HG02852 (cell line): ENCODE measurements around the gene FBXO7.

Source experiments
- ATAC-seq: cut with Tn5 transposase; IDR thresholded peaks from one replicate; pipeline ENCODE4 v1.9.1; 2021; ENCODE audit warnings: mild to moderate bottlenecking, moderate library complexity; ENCODE audit not compliant: unreplicated experiment

Gene FBXO7

DNA sequence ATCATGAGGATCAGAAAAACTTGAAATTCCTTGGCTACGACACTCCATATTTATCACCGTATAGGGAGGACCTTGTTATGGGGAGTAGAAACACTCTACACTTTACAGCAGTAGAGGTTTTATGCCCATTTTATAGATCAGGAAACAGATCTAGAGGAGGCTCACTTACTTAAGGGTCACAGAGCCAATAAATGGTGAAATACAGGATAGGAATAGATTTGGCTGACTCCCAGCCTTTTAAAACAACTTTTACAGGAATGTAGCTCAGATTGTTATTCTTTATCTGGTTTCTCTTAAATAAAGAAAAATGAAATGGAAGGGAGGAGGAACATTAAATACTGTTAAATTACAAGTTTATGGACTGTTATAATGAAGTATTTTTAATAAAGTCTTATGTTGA, 14.8 kb downstream of the FBXO7 start:
- no peak for ATAC-seq

DNA sequence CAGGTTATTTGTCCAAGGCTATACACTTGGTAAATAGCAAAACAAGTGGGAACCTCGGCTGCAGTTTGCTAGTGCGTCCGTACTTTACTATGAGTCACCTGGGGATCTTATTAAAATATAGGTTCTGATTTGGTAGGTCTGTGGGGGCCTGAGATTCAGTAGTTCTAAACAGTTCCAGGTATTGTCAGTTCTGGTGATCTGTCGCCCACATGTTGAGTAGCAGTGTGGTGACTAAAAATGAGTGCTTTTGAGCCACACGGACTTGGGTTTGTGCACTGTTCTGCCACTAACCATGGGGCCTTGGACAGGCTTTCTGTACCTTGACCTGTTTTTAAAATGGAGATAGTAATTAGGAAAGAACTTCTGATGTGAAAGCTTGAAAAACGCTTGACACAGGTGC, 15.7 kb downstream of the FBXO7 start:
- no peak for ATAC-seq

- no peak for ATAC-seq
These were observed 17.5 kb downstream of the FBXO7 start for GRCh38 chr22:32492111-32492510.

DNA sequence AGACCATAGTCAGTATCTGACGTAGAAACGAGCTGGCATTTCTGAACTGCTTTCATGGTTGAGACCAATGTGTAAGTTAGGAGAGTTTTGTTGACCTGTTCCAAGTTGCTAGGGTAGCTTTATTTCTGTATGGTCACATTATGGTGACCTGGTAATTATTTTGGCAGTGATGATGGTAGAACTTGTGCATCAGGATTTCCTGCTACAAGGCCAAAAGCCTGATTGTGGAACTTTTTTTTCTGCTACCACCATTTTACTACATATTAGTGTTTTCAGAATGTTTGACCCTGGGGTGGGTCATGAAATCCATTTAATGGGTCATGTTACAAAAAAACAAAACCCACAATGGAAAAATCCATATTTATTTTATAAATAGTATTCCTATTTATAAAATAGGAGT, 18.9 kb downstream of the FBXO7 start:
- ATAC-seq, result no peak

DNA sequence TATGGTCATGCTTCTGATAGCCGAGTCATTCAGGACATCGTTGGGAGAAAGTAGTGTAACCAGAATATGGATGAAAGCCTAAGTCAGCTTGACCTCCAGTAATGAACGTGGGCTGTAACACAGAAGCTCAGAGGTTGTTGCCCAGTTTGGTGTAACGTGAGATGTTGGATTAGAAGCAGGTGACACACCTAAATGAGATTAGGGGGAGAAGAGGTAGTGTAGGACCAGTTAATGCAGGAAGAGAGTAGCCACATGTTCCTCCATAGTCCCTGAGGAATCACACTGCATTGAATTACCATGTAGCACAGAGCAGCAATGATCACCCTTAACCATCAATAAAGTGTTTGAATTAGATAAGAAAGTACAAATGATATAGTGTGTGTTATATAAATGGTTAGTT, 20.4 kb downstream of the FBXO7 start:
- no peak for ATAC-seq

DNA sequence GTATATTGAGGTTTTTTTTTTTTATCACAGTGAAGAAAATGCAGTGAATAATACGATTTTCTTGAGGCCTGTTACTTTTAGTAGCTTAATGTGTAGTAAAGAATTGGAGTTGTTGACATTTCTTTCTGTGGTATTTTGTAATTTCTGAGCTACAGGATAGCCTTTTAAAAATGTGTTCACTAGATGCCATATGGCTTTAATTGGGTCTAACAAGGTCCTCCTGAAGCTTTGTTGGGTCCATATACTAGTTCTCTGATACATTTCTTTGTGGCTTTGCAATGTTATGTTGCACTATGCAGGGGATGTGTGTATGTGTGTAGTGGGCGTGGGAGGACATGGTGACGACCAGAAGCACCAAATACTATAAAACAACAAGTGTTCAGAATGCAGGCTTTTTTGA, 25.1 kb downstream of the FBXO7 start:
- no peak for ATAC-seq

- no peak for ATAC-seq
These were observed 27.5 kb downstream of the FBXO7 start for GRCh38 chr22:32501836-32502752.

DNA sequence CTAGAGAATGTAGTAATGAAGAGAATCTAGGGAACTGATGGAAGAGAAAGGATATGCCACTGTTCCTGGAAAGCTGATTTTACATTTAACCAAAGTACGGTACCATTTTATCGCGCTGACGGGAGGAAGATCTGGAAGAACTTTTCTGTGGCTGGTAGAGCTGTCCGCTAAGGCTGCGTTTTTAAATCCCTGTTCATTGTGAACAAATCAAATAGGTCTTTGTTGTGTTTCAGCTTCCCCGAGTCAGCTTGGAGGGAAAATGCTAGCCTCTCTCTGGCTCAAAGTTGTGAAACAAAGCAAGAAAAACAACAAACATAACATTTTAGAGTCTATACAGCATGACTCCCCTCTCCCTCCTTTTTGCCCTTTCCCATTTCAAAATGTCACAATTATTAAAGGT, 34.4 kb downstream of the FBXO7 start:
- ATAC-seq, result no peak

DNA sequence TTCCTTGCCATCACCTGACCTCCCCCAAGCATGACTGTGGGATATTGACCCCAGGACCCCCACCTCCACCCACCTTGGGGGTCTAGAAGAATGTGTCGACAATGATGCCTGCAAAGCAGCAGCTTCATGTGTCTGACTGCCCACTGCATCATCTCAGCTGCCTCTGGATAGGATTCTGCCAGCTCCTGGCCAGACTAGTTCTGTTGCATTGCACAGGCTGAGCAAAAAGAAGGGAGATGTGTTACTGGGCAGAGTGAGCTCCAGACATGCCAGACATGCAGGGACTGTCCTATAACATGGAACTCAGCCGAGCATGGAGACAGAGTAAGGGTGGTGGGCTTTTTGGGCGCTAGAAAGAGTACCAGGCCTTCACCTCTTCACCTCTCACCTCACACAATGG, 36.7 kb downstream of the FBXO7 start:
- no peak for ATAC-seq

DNA sequence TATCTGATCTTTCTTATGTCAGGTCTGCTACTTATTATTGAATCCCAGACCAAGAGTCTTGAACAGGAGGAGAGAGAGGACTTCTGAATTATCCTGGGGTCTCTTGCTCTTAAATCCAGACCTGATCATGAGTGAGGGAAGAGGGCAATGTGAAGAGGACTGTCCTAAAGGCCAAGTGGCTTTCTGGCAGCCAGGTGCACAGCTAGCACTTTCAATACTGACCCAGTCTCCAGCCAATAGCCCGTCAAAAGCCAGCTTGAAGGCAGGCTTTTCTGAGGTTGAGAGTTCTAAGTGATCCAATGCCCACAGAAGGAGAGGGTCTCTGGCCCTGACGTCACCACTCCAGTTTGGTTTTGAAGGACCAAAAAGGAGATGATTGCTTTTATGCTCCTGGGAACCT, 37.2 kb downstream of the FBXO7 start:
- no peak for ATAC-seq

GRCh38 chr22:32512267-32512982, 37.8 kb downstream of the FBXO7 start:
- ATAC-seq, result no peak

GRCh38 chr22:32515084-32515483, 40.5 kb downstream of the FBXO7 start:
- ATAC-seq, result no peak

- ATAC-seq, result no peak
These were observed 42.9 kb downstream of the FBXO7 start for GRCh38 chr22:32517488-32517887.

DNA sequence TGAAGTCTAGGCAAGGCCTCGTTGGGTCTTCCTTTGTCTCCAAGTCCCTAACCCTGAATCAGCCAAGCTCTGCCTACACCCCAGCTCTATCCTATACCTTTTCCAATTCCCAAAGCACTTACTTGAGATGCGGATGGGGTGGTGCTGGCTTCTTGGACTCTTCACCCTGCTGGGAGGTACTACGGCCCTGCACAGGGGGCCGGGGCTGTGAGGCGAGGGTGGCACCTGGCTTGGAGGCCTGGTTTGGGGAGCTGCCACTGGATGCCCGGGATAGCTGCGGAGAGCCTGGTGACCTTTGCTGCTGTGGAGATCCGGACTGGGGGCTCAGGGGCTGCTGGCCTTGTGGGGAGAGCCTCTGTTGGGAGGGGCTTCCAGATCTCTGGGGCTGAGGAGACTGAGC, 43.3 kb downstream of the FBXO7 start:
- no peak for ATAC-seq

DNA sequence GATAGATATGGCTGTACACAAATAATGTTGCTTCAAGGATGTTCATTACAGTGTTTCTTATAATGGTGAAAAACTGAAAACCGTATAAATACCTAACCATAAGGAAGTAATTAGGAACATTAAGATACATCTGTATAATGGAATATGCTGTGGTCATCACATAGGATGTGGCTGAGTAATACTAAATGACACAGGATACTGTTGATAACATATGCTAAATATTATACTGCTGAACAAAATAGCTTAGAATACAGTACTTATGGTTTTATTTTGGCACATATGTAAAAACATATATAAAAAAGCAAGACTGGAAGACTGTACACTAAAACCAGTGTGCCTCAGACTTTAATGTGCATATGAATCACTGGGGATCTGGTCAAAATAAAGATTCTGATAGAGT, 43.8 kb downstream of the FBXO7 start:
- ATAC-seq, result no peak

DNA sequence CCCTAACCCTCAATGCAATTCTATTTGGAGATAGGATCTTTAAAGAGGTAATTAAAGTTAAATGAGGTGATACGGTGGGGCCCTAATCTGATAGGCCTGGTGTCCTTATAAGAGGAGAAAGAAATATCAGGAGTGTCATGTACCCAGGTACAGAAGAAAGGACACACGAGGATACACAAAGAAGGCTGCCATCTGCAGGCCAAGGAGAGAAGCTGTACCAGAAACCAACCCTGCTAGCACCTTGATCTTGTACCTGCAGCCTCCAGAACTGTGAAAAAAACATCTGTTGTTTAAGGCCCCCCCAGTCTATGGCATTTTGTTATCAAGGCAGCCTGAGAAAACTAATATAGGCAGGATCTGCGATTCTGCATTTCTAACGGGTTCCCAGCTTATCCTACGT, 44.2 kb downstream of the FBXO7 start:
- no peak for ATAC-seq

DNA sequence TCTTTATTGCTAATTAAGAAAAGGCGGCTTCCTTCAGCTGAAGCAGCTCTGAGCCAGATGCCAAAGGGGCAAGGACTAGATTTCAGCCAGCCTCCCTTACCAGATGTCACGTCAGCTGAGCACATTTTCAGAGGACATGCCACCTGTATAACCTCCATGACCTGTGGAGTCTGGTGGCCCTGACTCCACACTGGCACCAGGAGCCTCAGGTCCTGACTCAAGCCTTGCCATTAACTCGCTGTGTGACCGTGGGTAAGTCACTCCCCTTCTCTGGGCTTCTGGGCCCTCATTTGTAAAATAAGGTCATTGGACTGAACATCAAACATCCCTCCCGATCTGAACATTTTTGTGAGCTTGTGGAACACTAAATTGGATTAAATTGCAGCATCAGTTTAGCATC, 46.0 kb downstream of the FBXO7 start:
- no peak for ATAC-seq

DNA sequence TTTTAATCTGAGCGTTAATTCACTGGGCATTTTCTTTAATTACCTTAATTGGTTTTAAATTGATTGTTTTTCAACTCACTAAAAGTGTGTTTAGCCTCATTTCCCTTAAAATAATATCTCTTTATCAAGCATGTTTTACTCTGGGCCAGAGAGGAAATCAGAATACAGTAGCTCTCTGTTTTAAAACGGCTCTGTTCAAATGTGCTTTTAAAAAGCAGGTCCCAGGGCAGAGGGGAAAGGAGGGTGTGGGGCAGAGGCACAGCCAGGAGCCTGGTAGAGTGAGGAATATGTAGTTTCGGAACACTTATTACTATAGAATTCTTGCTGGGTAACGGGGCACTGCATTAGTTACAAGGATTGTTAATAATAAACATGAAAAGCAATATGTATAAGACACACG, 47.6 kb downstream of the FBXO7 start:
- ATAC-seq, result no peak

DNA sequence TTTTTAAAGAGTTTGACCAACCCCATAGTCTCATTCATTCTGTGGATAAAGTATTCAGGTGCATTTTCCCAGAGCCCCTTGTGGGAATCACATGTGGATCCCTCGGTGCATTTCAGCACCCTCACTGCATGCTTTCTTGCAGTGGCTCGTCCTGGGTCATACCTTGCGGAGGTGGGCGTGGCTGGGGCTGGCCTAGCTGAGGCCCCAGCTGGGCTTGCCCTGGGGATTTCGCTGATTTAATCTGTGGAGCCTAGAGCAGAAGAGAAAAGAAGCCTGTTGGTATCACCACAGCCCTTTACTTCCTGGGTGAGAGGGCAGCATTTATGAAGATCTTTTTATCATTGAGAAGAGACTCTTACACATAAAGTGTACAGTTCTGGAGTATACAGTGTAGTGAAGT, 53.1 kb downstream of the FBXO7 start:
- ATAC-seq, result no peak

GRCh38 chr22:32528316-32528715, 53.7 kb downstream of the FBXO7 start:
- no peak for ATAC-seq

GRCh38 chr22:32528984-32529982, 54.7 kb downstream of the FBXO7 start:
- ATAC-seq, result no peak
